Measurements from ENCODE around the gene NUMB.

- TF ChIP-seq CTCF (IDR thresholded peaks at IDR 0.05), result no peak
- no peak for TF ChIP-seq POLR2A (IDR thresholded peaks at IDR 0.05)
Observed at GRCh38 chr14:73250781-73251500, 207.4 kb downstream of the NUMB start.

Data from adrenal gland (tissue), 5 donors.